IPS DF 6.9 (cell line): Measurements from ENCODE around the gene NRDC.

ENCODE experiments used
- DNase-seq: peaks from one replicate; pipeline ENCODE4 v3.0.0-alpha.2; 2013; ENCODE audit warnings: low read depth, low spot score
- H3K27ac ChIP-seq: one replicate; pipeline ENCODE4 v1.5.1; 2013; ENCODE audit warnings: low read length, control low read depth
- H3K27me3 ChIP-seq: 2 replicates; pipeline ENCODE4 v1.6.1; 2013; ENCODE audit warnings: mild to moderate bottlenecking, low read length; ENCODE audit not compliant: control insufficient read depth, insufficient read depth
- H3K36me3 ChIP-seq: 2 replicates; pipeline ENCODE4 v1.6.1; 2013; ENCODE audit warnings: low read length; ENCODE audit not compliant: control insufficient read depth, insufficient read depth
- H3K4me1 ChIP-seq: 2 replicates; pipeline ENCODE4 v1.6.1; 2013; ENCODE audit warnings: low read length; ENCODE audit not compliant: control insufficient read depth, insufficient read depth
- H3K4me3 ChIP-seq: 2 replicates; pipeline ENCODE4 v1.5.1; 2013; ENCODE audit warnings: mild to moderate bottlenecking, low read length
- H3K9me3 ChIP-seq: 2 replicates; pipeline ENCODE4 v1.6.1; 2013; ENCODE audit warnings: low read length, inconsistent platforms; ENCODE audit not compliant: control insufficient read depth, insufficient read depth
- WGBS: extraction: QIAGEN DNeasy Blood & Tissue Kit; methylation state at CpG from one replicate; pipeline ENCODE4 v1.1.7; 2013; ENCODE audit warnings: mixed read lengths, missing lambda C conversion rate; ENCODE audit not compliant: insufficient read length, insufficient coverage; 5-methylcytosine and 5-hydroxymethylcytosine counted together

Gene NRDC

DNA sequence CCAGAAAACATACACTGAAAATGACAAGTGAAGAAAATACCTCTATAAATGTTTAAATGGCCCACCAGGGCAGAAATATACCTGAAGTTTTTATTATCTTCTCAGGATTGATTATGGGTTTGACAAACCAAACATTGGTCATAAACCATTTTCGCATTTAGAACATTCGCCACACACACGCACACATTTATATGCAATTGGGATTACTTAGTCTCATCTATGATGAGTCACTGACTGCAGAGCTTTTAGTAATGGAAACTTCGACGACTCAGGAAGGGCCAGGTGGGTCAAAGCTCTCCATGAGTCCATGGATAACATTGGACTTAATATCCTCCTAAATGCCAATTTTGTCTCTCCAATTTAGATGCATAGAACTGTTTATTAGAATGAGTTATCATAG is 16.9 kb downstream of the NRDC start:
- no peak for DNase-seq
- Histone ChIP-seq H3K4me1 (peaks cover 3% of the 10 kb centered on the region; the same call in 1 of the 2 replicates), H3K9me3 (no peaks in the 10 kb centered on the region), H3K4me3 (no peak overlapping the region), H3K27ac (no peak overlapping the region), H3K36me3 (no peaks in the 10 kb centered on the region), H3K27me3 (no peaks in the 10 kb centered on the region)
- WGBS = no CpG with 5 or more reads among the region's 5 CpGs

DNA sequence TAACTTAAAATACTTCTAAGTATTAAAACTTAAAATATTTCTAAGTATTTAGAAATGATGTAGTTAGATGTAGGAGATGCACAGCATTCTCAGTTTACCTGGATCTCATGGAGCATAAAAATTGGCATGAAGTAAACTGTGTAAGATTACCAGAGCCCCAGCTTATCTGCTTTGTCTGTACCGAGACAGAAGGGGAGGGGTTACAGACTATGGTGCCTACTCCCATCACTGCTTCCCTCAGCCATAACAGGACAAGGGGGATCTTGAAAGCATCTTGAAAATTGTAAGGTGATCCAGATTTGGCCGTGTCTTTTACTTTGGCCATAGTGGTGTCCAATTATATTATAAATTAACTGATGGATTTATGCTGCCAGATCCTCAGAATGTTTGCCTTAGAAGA is 18.8 kb downstream of the NRDC start:
- H3K27me3 ChIP-seq = no peaks in the 10 kb centered on the region
- H3K36me3 ChIP-seq = no peaks in the 10 kb centered on the region
- no peak for DNase-seq
- peaks cover 4% of the 10 kb centered on the region; the same call in 1 of the 2 replicates for H3K4me1 ChIP-seq
- WGBS = no CpG with 5 or more reads among the region's 2 CpGs
- H3K4me3 ChIP-seq = no peak overlapping the region
- no peaks in the 10 kb centered on the region for H3K9me3 ChIP-seq
- H3K27ac ChIP-seq = no peak overlapping the region

DNA sequence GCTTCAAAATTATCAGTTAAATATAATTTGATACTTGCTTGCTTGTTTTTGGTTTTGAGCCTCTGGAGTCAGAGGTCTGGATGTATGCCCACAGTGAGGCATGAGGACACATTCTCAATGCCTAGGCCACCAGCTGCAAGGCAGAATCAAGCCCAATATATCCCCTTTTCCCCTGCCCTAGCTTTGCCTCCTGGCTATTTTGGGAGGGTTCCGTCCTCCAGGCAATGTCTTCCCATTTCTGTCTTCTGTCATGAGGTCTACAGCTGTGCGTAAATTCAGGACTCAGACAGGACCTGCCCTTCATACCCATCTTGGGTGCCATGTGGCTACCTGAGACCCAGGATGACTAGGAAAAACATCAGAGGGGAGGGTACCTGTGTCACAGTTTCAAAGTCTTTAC is 19.2 kb downstream of the NRDC start:
- H3K9me3 ChIP-seq = no peaks in the 10 kb centered on the region
- H3K4me3 ChIP-seq = no peak overlapping the region
- H3K36me3 ChIP-seq = no peaks in the 10 kb centered on the region
- WGBS = no CpG with 5 or more reads among the region's 2 CpGs
- no peak overlapping the region for H3K27ac ChIP-seq
- no peaks in the 10 kb centered on the region for H3K27me3 ChIP-seq
- H3K4me1 ChIP-seq = peaks cover 4% of the 10 kb centered on the region; the same call in 1 of the 2 replicates
- DNase-seq = no peak

DNA sequence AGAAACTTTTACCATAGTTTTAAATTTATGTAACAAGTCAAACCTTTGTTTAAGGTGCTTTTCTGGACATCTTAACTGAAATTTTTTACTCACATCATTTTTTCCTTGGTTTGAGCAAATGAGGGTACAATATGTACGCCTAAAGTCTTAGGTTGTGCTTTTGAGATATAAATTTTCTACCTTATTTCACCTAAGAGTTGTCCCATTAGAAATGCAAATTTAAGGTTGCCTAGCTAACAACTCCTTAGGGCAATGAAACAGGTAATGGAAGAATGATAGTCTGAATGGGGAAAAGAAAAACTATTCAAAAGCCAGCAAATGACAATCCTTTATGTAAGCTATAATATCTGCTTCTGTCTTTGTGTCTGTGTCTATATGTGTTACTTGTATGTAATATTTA is 19.6 kb downstream of the NRDC start:
- no peak overlapping the region for H3K27ac ChIP-seq
- H3K9me3 ChIP-seq = no peaks in the 10 kb centered on the region
- H3K4me1 ChIP-seq = peaks cover 4% of the 10 kb centered on the region; the same call in 1 of the 2 replicates
- H3K36me3 ChIP-seq = no peaks in the 10 kb centered on the region
- no peak overlapping the region for H3K4me3 ChIP-seq
- no CpG with 5 or more reads among the region's 1 CpG for WGBS
- H3K27me3 ChIP-seq = no peaks in the 10 kb centered on the region
- DNase-seq = no peak

DNA sequence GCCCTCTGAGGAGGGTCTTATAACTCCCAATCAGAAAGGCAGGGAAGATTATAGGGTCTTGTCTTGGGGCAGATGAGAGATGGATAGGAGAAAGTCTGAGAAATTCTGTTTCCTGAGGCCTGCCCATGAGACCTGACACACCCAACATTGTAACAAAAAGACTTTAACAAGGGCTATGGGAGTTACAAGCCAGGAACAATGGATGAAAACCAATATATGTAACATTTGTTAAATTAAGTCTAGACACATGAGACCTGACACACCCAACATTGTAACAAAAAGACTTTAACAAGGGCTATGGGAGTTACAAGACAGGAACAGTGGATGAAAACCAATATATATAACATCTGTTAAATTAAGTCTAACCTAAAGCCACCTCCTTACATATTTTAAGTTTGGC is 21.8 kb downstream of the NRDC start:
- H3K27ac ChIP-seq = no peak overlapping the region
- DNase-seq = no peak
- H3K9me3 ChIP-seq = no peaks in the 10 kb centered on the region
- H3K4me3 ChIP-seq = no peak overlapping the region
- H3K27me3 ChIP-seq = no peaks in the 10 kb centered on the region
- H3K36me3 ChIP-seq = no peaks in the 10 kb centered on the region
- H3K4me1 ChIP-seq = peaks cover 3% of the 10 kb centered on the region; the same call in 1 of the 2 replicates

DNA sequence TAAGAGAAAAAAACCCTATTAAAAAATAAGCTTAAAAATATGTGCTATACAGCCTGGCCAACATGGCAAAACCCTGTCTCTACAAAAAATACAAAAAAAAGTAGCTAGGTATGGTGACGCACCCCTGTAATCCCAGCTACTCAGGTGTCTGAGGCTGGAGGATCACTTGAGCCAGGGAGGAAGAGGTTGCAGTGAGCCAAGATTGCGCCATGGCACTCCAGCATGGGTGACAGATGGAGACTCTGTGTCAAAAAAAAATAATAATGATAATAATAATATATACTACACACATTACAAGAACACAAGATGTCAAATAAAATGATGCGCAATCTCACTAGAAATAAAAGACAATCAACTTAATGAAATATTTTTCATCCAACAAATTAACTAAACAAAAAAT is 22.9 kb downstream of the NRDC start:
- Histone ChIP-seq H3K4me3 (no peak overlapping the region), H3K27ac (no peak overlapping the region), H3K36me3 (no peaks in the 10 kb centered on the region), H3K27me3 (no peaks in the 10 kb centered on the region), H3K9me3 (no peaks in the 10 kb centered on the region), H3K4me1 (peaks cover 3% of the 10 kb centered on the region; the same call in 1 of the 2 replicates)
- WGBS = no CpG with 5 or more reads among the region's 3 CpGs
- DNase-seq = no peak

DNA sequence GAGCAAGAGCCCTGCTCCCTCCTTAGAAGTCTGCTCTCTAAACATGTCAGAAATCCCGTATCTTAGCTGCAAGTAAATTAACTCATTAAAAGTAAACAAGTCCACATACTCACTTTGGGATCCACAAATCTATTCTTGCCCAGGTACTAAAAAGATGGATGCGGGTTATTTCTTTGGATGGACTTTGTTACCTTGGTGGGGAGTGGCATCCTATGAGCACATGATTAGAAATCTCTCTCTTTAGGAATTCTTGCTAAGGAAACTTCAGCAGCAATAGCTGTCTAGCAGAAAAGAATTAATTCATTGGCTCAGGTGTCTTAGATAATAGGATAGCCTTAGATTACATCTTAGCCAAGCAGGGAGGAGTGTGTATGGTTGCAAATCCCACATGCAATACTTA is 25.2 kb downstream of the NRDC start:
- Histone ChIP-seq H3K27me3 (no peaks in the 10 kb centered on the region), H3K4me1 (0 out of 2 replicates have a peak, but pooled peaks cover 1% of the 10 kb centered on the region), H3K4me3 (no peak overlapping the region), H3K27ac (no peak overlapping the region), H3K9me3 (no peaks in the 10 kb centered on the region), H3K36me3 (no peaks in the 10 kb centered on the region)
- WGBS = no CpG with 5 or more reads among the region's 2 CpGs
- no peak for DNase-seq

DNA sequence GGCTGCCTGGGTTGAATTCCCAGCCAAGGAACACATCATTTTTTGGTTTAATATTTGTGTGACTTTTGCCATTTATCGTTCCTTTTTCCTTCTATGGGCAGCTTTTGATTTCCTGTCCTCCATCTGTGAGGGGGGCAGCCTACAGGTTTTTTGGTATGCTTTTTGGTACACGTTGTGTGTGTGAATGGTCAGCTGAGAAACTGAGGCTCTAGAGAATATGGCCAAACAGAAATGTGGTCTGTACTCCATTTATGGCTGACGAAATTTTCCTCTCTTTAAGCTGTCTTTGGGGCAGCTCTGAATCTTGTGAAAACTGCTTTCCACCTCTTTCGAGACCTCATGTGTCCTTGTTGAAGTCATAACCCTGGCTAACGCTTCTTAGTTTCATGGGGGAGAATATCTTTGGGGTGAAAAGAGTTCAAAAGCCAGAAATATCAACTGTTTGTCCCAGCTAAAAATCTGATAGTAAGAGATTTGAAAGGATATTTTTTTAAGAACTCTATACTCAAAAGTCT is 26.6 kb downstream of the NRDC start:
- H3K27ac ChIP-seq = no peak overlapping the region
- peaks cover 4% of the 10 kb centered on the region; the same call in 1 of the 2 replicates for H3K36me3 ChIP-seq
- no peaks in the 10 kb centered on the region for H3K27me3 ChIP-seq
- WGBS = no CpG with 5 or more reads among the region's 5 CpGs
- no peak overlapping the region for H3K4me3 ChIP-seq
- no peaks in the 10 kb centered on the region for H3K9me3 ChIP-seq
- DNase-seq = no peak
- H3K4me1 ChIP-seq = 0 out of 2 replicates have a peak, but pooled peaks cover 1% of the 10 kb centered on the region

DNA sequence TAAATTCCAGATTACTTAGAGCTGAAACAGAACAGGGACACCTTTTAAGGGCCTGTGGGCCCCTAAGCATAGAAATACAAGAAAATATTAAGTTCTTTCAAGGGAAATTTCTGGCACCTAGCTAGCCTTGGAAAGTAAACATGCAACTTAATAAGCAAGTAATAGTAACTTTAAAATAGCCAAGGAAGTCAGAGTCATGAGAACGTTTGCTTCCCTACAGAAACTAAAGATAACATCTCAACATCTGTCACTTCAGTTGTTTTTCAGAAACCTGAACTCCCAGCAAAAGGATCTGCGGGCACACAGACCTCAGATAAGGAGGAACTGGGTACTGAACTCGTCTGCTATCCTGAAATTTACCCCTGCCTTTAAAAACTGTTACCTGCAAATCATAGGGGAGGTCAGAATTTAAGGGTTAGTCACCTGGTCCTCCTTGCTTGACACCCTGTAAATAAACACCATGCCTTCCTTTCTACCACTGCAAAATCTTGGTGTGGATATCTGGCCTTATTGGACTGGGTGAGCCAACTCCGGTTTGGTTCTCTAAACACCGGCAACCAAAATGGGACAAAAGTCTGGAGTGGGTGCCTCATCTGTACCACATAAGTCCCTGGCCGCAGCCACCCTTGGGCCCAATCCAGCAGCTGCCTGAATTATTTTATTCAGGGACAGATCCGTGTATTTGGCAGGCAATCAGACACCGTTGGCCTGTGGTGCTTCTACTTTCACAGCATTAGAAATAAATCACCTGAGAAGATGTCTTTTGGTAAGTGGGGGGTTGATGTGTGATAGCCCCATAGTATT is 27.9 kb downstream of the NRDC start:
- Histone ChIP-seq H3K27ac (no peak overlapping the region), H3K27me3 (no peaks in the 10 kb centered on the region), H3K9me3 (no peaks in the 10 kb centered on the region), H3K4me3 (no peak overlapping the region), H3K36me3 (peaks cover 4% of the 10 kb centered on the region; the same call in 1 of the 2 replicates), H3K4me1 (no peaks in the 10 kb centered on the region)
- DNase-seq = no peak
- WGBS = no CpG with 5 or more reads among the region's 8 CpGs

DNA sequence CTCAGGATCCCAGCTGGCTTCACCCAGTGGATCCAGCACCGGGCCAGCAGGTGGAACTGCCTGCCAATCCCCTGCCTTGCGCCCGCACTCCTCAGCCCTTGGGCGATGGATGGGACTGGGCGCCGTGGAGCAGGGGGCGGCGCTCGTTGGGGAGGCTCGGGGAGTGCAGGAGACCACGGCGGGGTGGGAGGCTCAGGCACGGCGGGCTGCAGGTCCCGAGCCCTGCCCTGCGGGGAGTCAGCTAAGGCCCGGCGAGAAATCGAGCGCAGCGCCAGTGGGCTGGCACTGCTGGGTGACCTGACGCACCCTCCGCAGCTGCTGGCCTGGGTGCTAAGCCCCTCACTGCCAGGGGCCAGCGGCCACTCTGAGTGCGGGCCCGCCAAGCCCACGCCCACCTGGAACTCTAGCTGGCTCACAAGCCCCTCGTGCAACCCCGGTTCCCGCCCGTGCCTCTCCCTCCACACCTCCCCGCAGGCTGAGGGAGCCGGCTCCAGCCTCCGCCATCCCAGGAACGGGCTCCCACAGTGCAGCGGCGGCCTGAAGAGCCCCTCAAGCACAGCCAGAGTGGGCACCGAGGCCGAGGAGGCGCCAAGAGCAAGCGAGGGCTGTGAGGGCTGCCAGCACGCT is 31.1 kb downstream of the NRDC start:
- H3K4me1 ChIP-seq = no peaks in the 10 kb centered on the region
- peaks cover 4% of the 10 kb centered on the region; the same call in 1 of the 2 replicates for H3K36me3 ChIP-seq
- no peak overlapping the region for H3K4me3 ChIP-seq
- WGBS = no CpG with 5 or more reads among the region's 42 CpGs
- no peak for DNase-seq
- no peak overlapping the region for H3K27ac ChIP-seq
- no peaks in the 10 kb centered on the region for H3K27me3 ChIP-seq
- H3K9me3 ChIP-seq = no peaks in the 10 kb centered on the region
